CD4-positive, alpha-beta memory T cell (primary cell): ENCODE results near the gene LAG3. TPM values are rescaled to one million over a fixed set of nuclear protein-coding genes. Genes with fewer than 3 reads are reported as not detected.

ENCODE experiments used
- CTCF ChIA-PET: fragments of 350-600 bp; sonication (Branson Sonifier 250); formaldehyde crosslinking; loops from one replicate; lab custom pipeline; 2021; ENCODE audit warnings: inconsistent platforms; ENCODE audit not compliant: partially characterized antibody; lab: Charles Lee
- POLR2A ChIA-PET: fragments of 350-600 bp; sonication (Branson Sonifier 250); formaldehyde crosslinking; loops from one replicate; lab custom pipeline; 2021; ENCODE audit not compliant: partially characterized antibody; lab: Charles Lee
- DNase-seq, 5 donors: peaks; one replicate each; pipeline versions ENCODE4 v3.0.0 to v3.0.0-alpha.2; 2020 to 2022; ENCODE audit warnings: mixed read lengths in 1 of 5
- H3K27ac ChIP-seq: one replicate; pipeline ENCODE4 v1.7.0; 2013; ENCODE audit warnings: low read depth, low read length
- H3K27me3 ChIP-seq: 2 replicates; pipeline ENCODE4 v1.7.0; 2013; ENCODE audit warnings: mild to moderate bottlenecking, low read length, moderate library complexity; ENCODE audit not compliant: insufficient read depth
- H3K36me3 ChIP-seq: 2 replicates; pipeline ENCODE4 v1.7.0; 2013; ENCODE audit warnings: mild to moderate bottlenecking, low read length, moderate library complexity; ENCODE audit not compliant: insufficient read depth
- H3K4me1 ChIP-seq: 2 replicates; pipeline ENCODE4 v1.7.0; 2013; ENCODE audit warnings: mild to moderate bottlenecking, low read length, moderate library complexity; ENCODE audit not compliant: insufficient read depth
- H3K4me3 ChIP-seq, 2 donors: one replicate each; pipeline ENCODE4 v1.7.0; 2013; ENCODE audit warnings: low read length in 2 of 2, mild to moderate bottlenecking in 1 of 2
- H3K9me3 ChIP-seq, 2 donors: one replicate each; pipeline ENCODE4 v1.7.0; 2013; ENCODE audit warnings: low read length in 2 of 2, control low read depth in 1 of 2; ENCODE audit not compliant: control insufficient read depth in 1 of 2
- H3K27ac Mint-ChIP-seq, 7 donors: one replicate each; pipeline ENCODE4 v1.8.0; 2020 to 2021; ENCODE audit warnings: mixed read lengths in 7 of 7, mild to moderate bottlenecking in 6 of 7, inconsistent platforms in 3 of 7, moderate library complexity in 3 of 7
- H3K27me3 Mint-ChIP-seq, 2 donors: one replicate each; pipeline ENCODE4 v1.8.0; 2020 to 2021; ENCODE audit warnings: mixed read lengths in 2 of 2
- H3K36me3 Mint-ChIP-seq, 2 donors: one replicate each; pipeline ENCODE4 v1.8.0; 2020 to 2021; ENCODE audit warnings: mixed read lengths in 2 of 2, inconsistent platforms in 1 of 2, mild to moderate bottlenecking in 1 of 2
- H3K4me1 Mint-ChIP-seq, 4 donors: one replicate each; pipeline ENCODE4 v1.8.0; 2020 to 2021; ENCODE audit warnings: mixed read lengths in 4 of 4, mild to moderate bottlenecking in 1 of 4
- H3K4me3 Mint-ChIP-seq, 8 donors: one replicate each; pipeline ENCODE4 v1.8.0; 2020 to 2021; ENCODE audit warnings: mixed read lengths in 8 of 8, mild to moderate bottlenecking in 7 of 8, moderate library complexity in 6 of 8, inconsistent platforms in 3 of 8
- H3K9me3 Mint-ChIP-seq, 8 donors: one replicate each; pipeline ENCODE4 v1.8.0; 2020 to 2021; ENCODE audit warnings: mixed read lengths in 8 of 8, mild to moderate bottlenecking in 5 of 8, inconsistent platforms in 3 of 8, moderate library complexity in 1 of 8
- intact Hi-C: fragments of 100-400 bp; cut with micrococcal nuclease; formaldehyde crosslinking; loops from one replicate; pipeline ENCODE4 v1.15.1; 2023
- polyA plus RNA-seq, 2 donors: library from polyadenylated mRNA; unstranded; fragments of 300-500 nt; fragmentation: Illumina TruSeq; gene quantifications; one replicate each; pipeline ENCODE4 v1.2.3, GENCODE V29; 2021
- total RNA-seq, 2 experiments: library from RNA; stranded (reverse); gene quantifications; one replicate each; pipeline ENCODE4 v1.2.3, GENCODE V29; 2021

The LAG3 gene
- total and polyA plus RNA-seq, 4 experiments from 2014 or later, result 2.4 to 8.3 (median 4.4) TPM

- Mint-ChIP-seq H3K36me3 (peaks cover 0 to 3% of the 10 kb centered on the region in 2 donors), H3K4me3 (peak overlapping the region; percentile 67 to 97 (median 86)), H3K27ac (peak overlapping the region; percentile 49 to 98 (median 90)), H3K4me1 (peaks cover 22 to 66% (median 45%) of the 10 kb centered on the region in 4 donors), H3K9me3 (peaks cover 0 to 3% (median 0%) of the 10 kb centered on the region in 8 donors), H3K27me3 (peaks cover 6 to 21% of the 10 kb centered on the region in 2 donors)
- POLR2A ChIA-PET, result interaction anchor here (0.6 to 3.5 kb wide), 7 partner anchors 9 to 176 kb away, joined by 3 to 22 read pairs (median 3); partner anchors contain the start of genes CD4, MLF2, PTMS and ZNF384
- intact Hi-C loops, result loop anchor here (1.0 to 2.0 kb wide), 5 partner anchors 26 to 216 kb away; partner anchors contain the start of gene MLF2
- CTCF ChIA-PET, result interaction anchor here (0.6 to 28.3 kb wide), 23 partner anchors 8 to 216 kb away, joined by 3 to 343 read pairs (median 4); partner anchors contain the start of genes CD4, COPS7A, GPR162 and MLF2
- peaks cover 28% of the 10 kb centered on the region for H3K4me1 ChIP-seq
- H3K27me3 ChIP-seq, result peaks cover 6% of the 10 kb centered on the region
- peak overlapping the region in 1 of 2 donors; percentile 58 for H3K4me3 ChIP-seq
- H3K27ac ChIP-seq, result peak overlapping the region; percentile 6
- H3K36me3 ChIP-seq, result no peaks in the 10 kb centered on the region
- DNase-seq, result peak; percentile 84 to 90 (median 84)
- H3K9me3 ChIP-seq, result no peaks in the 10 kb centered on the region
These were observed 6.5 kb downstream of the LAG3 start for GRCh38 chr12:6778574-6779550.

GRCh38 chr12:6779708-6780432, 7.5 kb downstream of the LAG3 start:
- CTCF ChIA-PET, result interaction anchor here (0.6 to 28.3 kb wide), 21 partner anchors 8 to 334 kb away, joined by 3 to 343 read pairs (median 5); partner anchors contain the start of genes CD4, COPS7A, GPR162 and LAG3
- H3K27me3 Mint-ChIP-seq, result peaks cover 2 to 12% of the 10 kb centered on the region in 2 donors

GRCh38 chr12:6780573-6780972, 8.3 kb downstream of the LAG3 start:
- Mint-ChIP-seq H3K4me3 (no peak overlapping the region), H3K9me3 (peaks cover 0 to 3% (median 0%) of the 10 kb centered on the region in 8 donors), H3K4me1 (peaks cover 15 to 67% (median 39%) of the 10 kb centered on the region in 4 donors), H3K27ac (peak overlapping the region in 4 of 7 donors; percentile 22 to 86 (median 59)), H3K27me3 (peaks cover 0 to 7% of the 10 kb centered on the region in 2 donors), H3K36me3 (peaks cover 0 to 3% of the 10 kb centered on the region in 2 donors)
- ChIA-PET CTCF (interaction anchor here (0.6 to 28.3 kb wide), 18 partner anchors 9 to 333 kb away, joined by 3 to 343 read pairs (median 4); partner anchors contain the start of genes CD4, COPS7A, GPR162 and LAG3), POLR2A (interaction anchor here (0.7 to 5.2 kb wide), 5 partner anchors 9 to 170 kb away, joined by 3 to 26 read pairs (median 10); partner anchors contain the start of genes CD4 and MLF2)
- Histone ChIP-seq H3K4me1 (peaks cover 31% of the 10 kb centered on the region), H3K36me3 (no peaks in the 10 kb centered on the region), H3K9me3 (no peaks in the 10 kb centered on the region), H3K27ac (no peak overlapping the region), H3K4me3 (no peak overlapping the region), H3K27me3 (no peaks in the 10 kb centered on the region)
- intact Hi-C loops, result loop anchor here (10.0 kb wide), 1 partner anchor 356 kb away; no protein-coding TSS in a partner anchor
- no peak for DNase-seq

More at GRCh38 chr12:6779708-6780432, 7.5 kb downstream of the LAG3 start:
- peaks cover 0 to 3% (median 0%) of the 10 kb centered on the region in 8 donors for H3K9me3 Mint-ChIP-seq
- Histone ChIP-seq H3K9me3 (no peaks in the 10 kb centered on the region), H3K27ac (no peak overlapping the region), H3K4me3 (no peak overlapping the region), H3K4me1 (peaks cover 28% of the 10 kb centered on the region), H3K27me3 (no peaks in the 10 kb centered on the region), H3K36me3 (no peaks in the 10 kb centered on the region)
- H3K36me3 Mint-ChIP-seq, result peaks cover 0 to 3% of the 10 kb centered on the region in 2 donors
- peak overlapping the region in 6 of 7 donors; percentile 42 to 94 (median 71) for H3K27ac Mint-ChIP-seq
- H3K4me1 Mint-ChIP-seq, result peaks cover 18 to 67% (median 41%) of the 10 kb centered on the region in 4 donors
- DNase-seq, result no peak
- H3K4me3 Mint-ChIP-seq, result peak overlapping the region in 1 of 8 donors; percentile 39
- POLR2A ChIA-PET, result interaction anchor here (1.1 to 5.2 kb wide), 5 partner anchors 9 to 27 kb away, joined by 3 to 26 read pairs (median 10); partner anchors contain the start of genes CD4, MLF2 and PTMS
- intact Hi-C loops, result loop anchor here (1.0 to 10.0 kb wide), 6 partner anchors 27 to 355 kb away; partner anchors contain the start of gene MLF2

GRCh38 chr12:6782119-6782518, 9.8 kb downstream of the LAG3 start:
- peaks cover 0 to 5% of the 10 kb centered on the region in 2 donors for H3K27me3 Mint-ChIP-seq
- peak overlapping the region in 5 of 7 donors; percentile 42 to 64 (median 57) for H3K27ac Mint-ChIP-seq
- POLR2A ChIA-PET, result interaction anchor here (1.0 to 5.2 kb wide), 7 partner anchors 8 to 214 kb away, joined by 3 to 26 read pairs (median 3); partner anchors contain the start of genes MLF2, NOP2 and PTMS
- DNase-seq, result no peak
- H3K9me3 ChIP-seq, result no peaks in the 10 kb centered on the region
- H3K36me3 Mint-ChIP-seq, result peaks cover 0 to 3% of the 10 kb centered on the region in 2 donors
- H3K4me3 Mint-ChIP-seq, result no peak overlapping the region
- no peaks in the 10 kb centered on the region for H3K27me3 ChIP-seq
- intact Hi-C loops, result loop anchor here (10.0 kb wide), 1 partner anchor 357 kb away; no protein-coding TSS in a partner anchor
- peaks cover 0 to 3% (median 0%) of the 10 kb centered on the region in 8 donors for H3K9me3 Mint-ChIP-seq
- no peak overlapping the region for H3K4me3 ChIP-seq
- H3K4me1 Mint-ChIP-seq, result peaks cover 21 to 73% (median 50%) of the 10 kb centered on the region in 4 donors
- no peak overlapping the region for H3K27ac ChIP-seq
- peaks cover 46% of the 10 kb centered on the region for H3K4me1 ChIP-seq
- no peaks in the 10 kb centered on the region for H3K36me3 ChIP-seq
- CTCF ChIA-PET, result interaction anchor here (0.9 to 28.3 kb wide), 7 partner anchors 10 to 178 kb away, joined by 3 to 343 read pairs (median 20); partner anchors contain the start of genes GPR162, MLF2, P3H3 and PTMS

- Histone ChIP-seq H3K27ac (no peak overlapping the region), H3K36me3 (no peaks in the 10 kb centered on the region), H3K4me3 (no peak overlapping the region), H3K27me3 (no peaks in the 10 kb centered on the region), H3K4me1 (peaks cover 50% of the 10 kb centered on the region), H3K9me3 (no peaks in the 10 kb centered on the region)
- Mint-ChIP-seq H3K27ac (peak overlapping the region; percentile 76 to 91 (median 85)), H3K9me3 (peaks cover 0 to 3% (median 0%) of the 10 kb centered on the region in 8 donors), H3K36me3 (peaks cover 0 to 3% of the 10 kb centered on the region in 2 donors), H3K4me3 (peak overlapping the region in 2 of 8 donors; percentile 28 to 53), H3K27me3 (peaks cover 0 to 5% of the 10 kb centered on the region in 2 donors), H3K4me1 (peaks cover 22 to 74% (median 54%) of the 10 kb centered on the region in 4 donors)
- POLR2A ChIA-PET, result interaction anchor here (1.0 to 5.2 kb wide), 8 partner anchors 9 to 215 kb away, joined by 3 to 26 read pairs (median 4); partner anchors contain the start of genes MLF2, NOP2 and PTMS
- intact Hi-C loops, result loop anchor here (10.0 kb wide), 1 partner anchor 358 kb away; no protein-coding TSS in a partner anchor
- CTCF ChIA-PET, result interaction anchor here (0.8 to 28.3 kb wide), 9 partner anchors 9 to 90 kb away, joined by 3 to 343 read pairs (median 20); partner anchors contain the start of genes GPR162, LAG3, MLF2 and P3H3
- no peak for DNase-seq
These were observed 10.7 kb downstream of the LAG3 start for GRCh38 chr12:6782850-6783566.
